ENCODE results near the gene TCP1.
A peak's percentile ranks its signal among the peaks of the same experiment; 100 is the strongest.
"Not testable (repeated sequence)": the region's sequence is repeated elsewhere in the genome, so short reads cannot be mapped to it uniquely, and the experiment has no call there.

The TCP1 gene

GRCh38 chr6:159789377-159790148 is at the start of gene TCP1:
Gene TCP1 (minus strand): TSS chr6:159789602. CDS start chr6:159789468, 134 bp downstream.
- in situ Hi-C loops (cut with MboI; ENCODE audit: low pct_unique_long_range_greater_than_20kb, low sequenced_read_pairs), result no loop called here

GRCh38 chr6:159838020-159838744 is 48.8 kb upstream of the TCP1 start:
- in situ Hi-C loops (cut with MboI; ENCODE audit: low pct_unique_long_range_greater_than_20kb, low sequenced_read_pairs), result no loop called here

More at GRCh38 chr6:159789377-159790148, at the start of gene TCP1:
- peak; percentile 100 for DNase-seq

GRCh38 chr6:159837511-159837910 is 48.1 kb upstream of the TCP1 start:
- DNase-seq, result no peak
- in situ Hi-C loops (cut with MboI; ENCODE audit: low pct_unique_long_range_greater_than_20kb, low sequenced_read_pairs), result no loop called here

More at GRCh38 chr6:159838020-159838744, 48.8 kb upstream of the TCP1 start:
- DNase-seq, result no peak

- in situ Hi-C loops (cut with MboI; ENCODE audit: low pct_unique_long_range_greater_than_20kb, low sequenced_read_pairs), result no loop called here
- DNase-seq, result no peak
These were observed 47.5 kb upstream of the TCP1 start for GRCh38 chr6:159836718-159837490.

DNA sequence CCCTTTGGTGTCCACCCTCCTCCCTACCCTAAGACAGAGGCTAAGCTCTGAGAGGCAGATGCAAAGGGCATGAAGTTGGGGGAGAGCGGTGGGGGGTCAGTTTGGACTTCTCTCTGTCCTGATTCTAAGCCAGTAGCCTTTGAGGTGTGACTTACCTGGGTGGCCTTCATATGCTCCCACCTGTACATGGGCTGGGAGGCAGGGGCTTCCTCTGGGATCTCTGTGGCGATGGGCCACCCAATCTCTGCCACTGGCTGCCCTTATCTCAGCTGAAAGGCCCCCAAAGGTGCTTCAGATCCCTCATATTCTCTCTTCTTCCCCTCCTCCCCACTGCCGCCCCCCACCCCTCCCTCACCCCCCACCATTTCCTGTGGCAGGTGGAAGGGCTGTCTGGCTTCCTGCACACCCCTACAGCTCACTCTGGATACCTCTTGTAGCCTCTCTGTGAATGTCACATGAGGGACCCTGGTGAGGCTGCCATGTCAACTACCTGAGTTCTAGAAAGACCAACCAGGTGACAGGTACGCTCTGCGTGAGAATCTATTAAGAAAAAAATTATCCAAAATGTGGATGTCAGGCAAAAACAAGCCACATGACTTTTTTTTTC is 44.7 kb upstream of the TCP1 start:
- in situ Hi-C loops (cut with MboI; ENCODE audit: low pct_unique_long_range_greater_than_20kb, low sequenced_read_pairs), result no loop called here
- no peak for DNase-seq

GRCh38 chr6:159833556-159833955 is 44.2 kb upstream of the TCP1 start:
- in situ Hi-C loops (cut with MboI; ENCODE audit: low pct_unique_long_range_greater_than_20kb, low sequenced_read_pairs), result no loop called here
- no peak for DNase-seq

DNA sequence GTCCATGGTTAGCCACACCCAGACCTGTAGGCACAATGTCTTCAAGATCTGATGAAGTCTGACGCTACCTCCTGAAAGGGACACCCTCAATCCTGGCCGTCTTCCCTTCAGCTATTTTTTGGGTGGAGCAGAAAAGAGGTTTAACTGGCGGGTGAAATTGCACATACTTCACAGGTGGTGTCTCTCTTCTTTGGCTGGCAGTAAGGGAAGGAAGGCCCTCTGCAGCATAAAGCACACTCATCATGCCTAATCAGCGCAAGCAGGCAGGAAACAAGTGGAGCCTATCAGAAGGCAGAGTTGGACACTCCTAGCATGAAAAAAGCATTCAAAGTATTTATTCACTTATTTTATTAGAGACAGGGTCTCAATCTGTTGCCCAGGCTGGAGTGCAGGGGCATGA is 43.5 kb upstream of the TCP1 start:
- in situ Hi-C loops (cut with MboI; ENCODE audit: low pct_unique_long_range_greater_than_20kb, low sequenced_read_pairs), result no loop called here
- DNase-seq, result no peak

GRCh38 chr6:159831373-159831679 is 41.9 kb upstream of the TCP1 start:
- in situ Hi-C loops (cut with MboI; ENCODE audit: low pct_unique_long_range_greater_than_20kb, low sequenced_read_pairs), result no loop called here
- DNase-seq, result no peak

- in situ Hi-C loops (cut with MboI; ENCODE audit: low pct_unique_long_range_greater_than_20kb, low sequenced_read_pairs), result no loop called here
- no peak for DNase-seq
These were observed 41.3 kb upstream of the TCP1 start for GRCh38 chr6:159830501-159831372.

DNA sequence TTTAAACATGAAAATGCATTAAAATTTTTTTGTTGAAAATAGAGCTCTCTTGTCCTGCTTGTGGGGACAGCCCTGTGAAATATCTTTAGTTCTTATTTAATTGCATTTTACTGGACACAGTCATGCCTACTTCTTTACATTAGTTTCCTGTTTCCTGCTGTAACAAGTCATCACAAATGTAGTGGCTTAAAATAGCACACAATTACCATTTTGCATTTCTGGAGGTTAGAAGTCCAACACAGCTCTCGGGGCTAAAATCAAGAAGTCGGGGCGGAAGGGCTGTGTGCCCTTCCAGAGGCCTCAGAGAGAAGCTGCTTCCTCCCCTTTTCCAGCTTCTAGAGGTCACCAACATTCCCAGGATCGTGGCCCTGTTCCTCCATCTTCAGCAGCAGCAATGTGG is 40.1 kb upstream of the TCP1 start:
- DNase-seq, result peak; percentile 80
- in situ Hi-C loops (cut with MboI; ENCODE audit: low pct_unique_long_range_greater_than_20kb, low sequenced_read_pairs), result no loop called here

- DNase-seq, result peak; percentile 20
- in situ Hi-C loops (cut with MboI; ENCODE audit: low pct_unique_long_range_greater_than_20kb, low sequenced_read_pairs), result no loop called here
These were observed 38.7 kb upstream of the TCP1 start for GRCh38 chr6:159828074-159828473.

GRCh38 chr6:159826968-159827647 is 37.7 kb upstream of the TCP1 start:
- DNase-seq, result no peak
- in situ Hi-C loops (cut with MboI; ENCODE audit: low pct_unique_long_range_greater_than_20kb, low sequenced_read_pairs), result no loop called here

- in situ Hi-C loops (cut with MboI; ENCODE audit: low pct_unique_long_range_greater_than_20kb, low sequenced_read_pairs), result no loop called here
These were observed 36.6 kb upstream of the TCP1 start for GRCh38 chr6:159826004-159826403.

DNA sequence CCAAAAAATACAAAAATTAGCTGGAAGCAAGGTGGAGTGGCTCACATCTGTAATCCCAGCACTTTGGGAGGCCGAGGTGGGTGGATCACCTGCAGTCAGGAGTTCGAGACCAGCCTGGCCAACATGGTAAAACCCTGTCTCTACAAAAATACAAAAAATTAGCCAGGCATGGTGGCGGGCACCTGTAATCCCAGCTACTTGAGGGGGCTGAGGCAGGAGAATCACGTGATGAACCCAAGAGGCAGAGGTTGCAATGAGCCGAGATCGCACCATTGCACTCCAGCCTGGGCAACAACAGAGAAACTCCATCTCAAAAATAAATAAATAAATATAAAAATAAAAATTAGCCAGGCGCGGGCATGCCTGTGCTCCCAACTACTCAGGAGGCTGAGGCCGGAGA is 35.3 kb upstream of the TCP1 start:
- in situ Hi-C loops (cut with MboI; ENCODE audit: low pct_unique_long_range_greater_than_20kb, low sequenced_read_pairs); DNase-seq: not testable (repeated sequence)

More at GRCh38 chr6:159826004-159826403, 36.6 kb upstream of the TCP1 start:
- no peak for DNase-seq

DNA sequence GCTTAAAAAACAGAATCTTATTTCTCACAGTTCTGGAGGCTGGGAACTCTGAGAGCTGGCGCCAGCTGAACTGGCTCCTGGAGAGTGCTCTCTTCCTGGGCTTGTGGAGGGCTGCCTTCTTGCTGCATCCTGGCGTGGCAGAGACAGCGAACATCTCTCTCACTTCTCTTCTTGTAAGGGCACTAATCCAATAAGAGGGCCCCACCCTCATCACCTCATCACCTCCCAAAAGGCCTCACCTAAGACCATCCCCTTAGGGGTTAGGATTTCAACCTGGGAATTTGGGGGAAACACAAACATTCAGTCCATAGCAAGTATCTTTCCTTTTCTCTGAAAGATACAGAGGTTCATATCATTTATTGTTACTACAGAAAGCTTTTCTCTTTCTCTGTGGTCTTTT is 34.6 kb upstream of the TCP1 start:
- in situ Hi-C loops (cut with MboI; ENCODE audit: low pct_unique_long_range_greater_than_20kb, low sequenced_read_pairs), result no loop called here
- no peak for DNase-seq

- in situ Hi-C loops (cut with MboI; ENCODE audit: low pct_unique_long_range_greater_than_20kb, low sequenced_read_pairs), result no loop called here
- DNase-seq, result no peak
These were observed 32.3 kb upstream of the TCP1 start for GRCh38 chr6:159821726-159822125.

DNA sequence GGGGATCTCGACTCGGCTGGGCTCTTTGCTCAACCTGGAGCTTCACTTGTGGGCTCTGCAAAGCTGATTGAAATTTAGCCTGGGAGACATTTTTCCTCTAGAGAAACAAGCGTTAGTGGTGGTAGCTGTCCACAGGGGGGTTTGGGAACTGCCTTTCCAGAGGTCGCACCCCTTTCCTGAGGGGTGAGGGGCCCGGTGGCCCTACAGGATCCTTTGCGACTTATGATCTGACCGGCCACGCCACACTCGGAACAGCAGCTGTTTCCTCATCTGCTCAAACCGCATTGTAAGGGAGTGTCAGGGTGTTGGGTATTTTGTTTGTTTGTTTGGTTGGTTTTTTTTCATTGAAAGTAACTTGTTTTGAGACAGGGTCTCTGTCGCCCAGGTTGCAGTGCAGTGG is 31.7 kb upstream of the TCP1 start:
- in situ Hi-C loops (cut with MboI; ENCODE audit: low pct_unique_long_range_greater_than_20kb, low sequenced_read_pairs), result no loop called here
- peak; percentile 44 for DNase-seq

Measured in KBM-7 (cell line).